ENCODE results near the gene MAPK1IP1L.

- TF ChIP-seq CTCF (IDR thresholded peaks at IDR 0.05) (no peak), POLR2A (IDR thresholded peaks at IDR 0.05) (no peak)
Measured at GRCh38 chr14:55047301-55048053, 4.0 kb upstream of the MAPK1IP1L start.
